Measurements from ENCODE around the gene COL16A1.

- TF ChIP-seq POLR2A (IDR thresholded peaks at IDR 0.05): no peak
- no peak for TF ChIP-seq CTCF (IDR thresholded peaks at IDR 0.05 in 4 of 5, conservative IDR thresholded peaks at IDR 0.05 in 1 of 5)
Observed at GRCh38 chr1:31643976-31644559, 59.7 kb downstream of the COL16A1 start.

Data from gastrocnemius medialis (tissue), 4 donors.